Astrocyte (in vitro differentiated cells and primary cell): ENCODE data around the gene ZNF770. TPM values are rescaled to one million over a fixed set of nuclear protein-coding genes. Genes with fewer than 3 reads are reported as not detected.

Experiments used
- DNase-seq: peaks from one replicate; pipeline ENCODE4 v3.0.0-alpha.2; 2010; ENCODE audit warnings: low read depth
- FAIRE-seq: peaks from 2 replicates; lab custom pipeline; 2011; peaks lifted over from hg19 to GRCh38; lab: Jason Lieb, UNC
- H2AFZ ChIP-seq: 2 replicates; pipeline ENCODE4 v1.6.0; 2012; ENCODE audit warnings: low read depth, low read length, inconsistent platforms
- H3K27ac ChIP-seq: 2 replicates; pipeline ENCODE4 v1.5.1; 2011; ENCODE audit warnings: low read depth, low read length, inconsistent platforms
- H3K27me3 ChIP-seq: 2 replicates; pipeline ENCODE4 v1.6.0; 2011; ENCODE audit warnings: low read length, inconsistent platforms; ENCODE audit not compliant: insufficient read depth
- H3K36me3 ChIP-seq: 2 replicates; pipeline ENCODE4 v1.5.1; 2011; ENCODE audit warnings: low read length, inconsistent platforms; ENCODE audit not compliant: insufficient read depth
- H3K4me1 ChIP-seq: 2 replicates; pipeline ENCODE4 v1.5.1; 2011; ENCODE audit warnings: low read length, inconsistent platforms; ENCODE audit not compliant: insufficient read depth
- H3K4me2 ChIP-seq: 2 replicates; pipeline ENCODE4 v1.6.0; 2012; ENCODE audit warnings: low read length, inconsistent platforms
- H3K4me3 ChIP-seq: 2 replicates; pipeline ENCODE4 v1.5.1; 2011; ENCODE audit warnings: low read depth, mild to moderate bottlenecking, low read length, inconsistent platforms; ENCODE audit not compliant: insufficient read depth
- H3K79me2 ChIP-seq: 2 replicates; pipeline ENCODE4 v1.6.0; 2012; ENCODE audit warnings: mild to moderate bottlenecking, low read length, inconsistent platforms; ENCODE audit not compliant: insufficient read depth
- H3K9ac ChIP-seq: 2 replicates; pipeline ENCODE4 v1.6.0; 2012; ENCODE audit warnings: mild to moderate bottlenecking, low read length, inconsistent platforms
- H3K9me3 ChIP-seq: 2 replicates; pipeline ENCODE4 v1.5.1; 2012; ENCODE audit warnings: low read depth, mild to moderate bottlenecking, low read length, inconsistent platforms; ENCODE audit not compliant: insufficient read depth
- H4K20me1 ChIP-seq: 2 replicates; pipeline ENCODE4 v1.6.0; 2012; ENCODE audit warnings: low read length, inconsistent platforms; ENCODE audit not compliant: insufficient read depth
- H3K27ac Mint-ChIP-seq: one replicate; pipeline ENCODE4 v1.8.0; 2021; ENCODE audit warnings: mild to moderate bottlenecking, mixed read lengths; ENCODE audit not compliant: unreplicated experiment
- H3K27me3 Mint-ChIP-seq: one replicate; pipeline ENCODE4 v1.8.0; 2021; ENCODE audit warnings: low read depth, mixed read lengths; ENCODE audit not compliant: unreplicated experiment
- H3K36me3 Mint-ChIP-seq: one replicate; pipeline ENCODE4 v1.8.0; 2021; ENCODE audit warnings: low read depth, mixed read lengths; ENCODE audit not compliant: unreplicated experiment
- H3K4me1 Mint-ChIP-seq: one replicate; pipeline ENCODE4 v1.8.0; 2021; ENCODE audit warnings: low read depth, mixed read lengths; ENCODE audit not compliant: unreplicated experiment
- H3K4me3 Mint-ChIP-seq: one replicate; pipeline ENCODE4 v1.8.0; 2021; ENCODE audit warnings: mild to moderate bottlenecking, moderate library complexity, mixed read lengths; ENCODE audit not compliant: unreplicated experiment
- H3K9me3 Mint-ChIP-seq: one replicate; pipeline ENCODE4 v1.8.0; 2021; ENCODE audit warnings: mild to moderate bottlenecking, mixed read lengths; ENCODE audit not compliant: unreplicated experiment
- CTCF ChIP-seq: IDR thresholded peaks from 2 replicates; pipeline ENCODE4 v1.5.1; 2011; ENCODE audit warnings: low read depth, mild to moderate bottlenecking, inconsistent platforms, low read length, moderate library complexity; ENCODE audit not compliant: insufficient read depth
- EZH2 ChIP-seq: IDR thresholded peaks from 2 replicates; pipeline ENCODE4 v1.6.1; 2012; ENCODE audit warnings: mild to moderate bottlenecking, low read length, inconsistent platforms; ENCODE audit not compliant: insufficient read depth
- total RNA-seq: library from RNA; stranded (reverse); gene quantifications from 2 replicates; pipeline ENCODE4 v1.2.1, GENCODE V29; 2021

The ZNF770 gene
- total RNA-seq, 1 donor from 2014 or later, result 43.3 TPM

GRCh38 chr15:34993412-34993811, 5.3 kb upstream of the ZNF770 start:
- DNase-seq (no peak), FAIRE-seq (no peak)
- Mint-ChIP-seq H3K27ac (no peak overlapping the region), H3K4me3 (no peak overlapping the region), H3K4me1 (no peaks in the 10 kb centered on the region), H3K36me3 (no peaks in the 10 kb centered on the region), H3K27me3 (no peaks in the 10 kb centered on the region), H3K9me3 (no peaks in the 10 kb centered on the region)
- Histone ChIP-seq H3K79me2 (no peaks in the 10 kb centered on the region), H3K27ac (no peak overlapping the region), H3K27me3 (no peaks in the 10 kb centered on the region), H3K9ac (no peak overlapping the region), H3K4me3 (no peak overlapping the region), H3K4me1 (no peaks in the 10 kb centered on the region), H4K20me1 (no peaks in the 10 kb centered on the region), H2AFZ (no peak overlapping the region), H3K9me3 (no peaks in the 10 kb centered on the region), H3K36me3 (no peaks in the 10 kb centered on the region), H3K4me2 (no peak overlapping the region)
- no peak for TF ChIP-seq CTCF
- TF ChIP-seq EZH2, result no peak

DNA sequence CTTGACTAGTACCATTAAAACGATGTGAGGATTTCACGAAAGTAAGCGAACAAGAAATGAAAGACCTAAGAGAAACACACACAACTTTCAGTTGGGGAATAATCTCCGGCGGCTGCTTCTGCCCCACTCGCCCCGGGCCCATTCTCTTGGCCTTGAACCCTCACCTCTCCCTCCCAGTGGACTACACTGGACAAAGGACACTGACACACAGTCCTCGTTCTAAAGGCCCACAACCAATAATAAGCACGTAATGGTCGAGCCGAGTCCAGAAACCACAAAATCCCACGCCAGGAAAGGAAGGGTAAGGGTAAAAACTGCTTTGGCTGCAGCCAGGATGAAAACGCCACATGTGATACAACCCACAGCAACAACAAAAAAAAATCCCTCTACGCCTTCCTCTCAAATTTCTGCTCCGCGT, 469 bp downstream of the ZNF770 start:
- no peaks in the 10 kb centered on the region for H3K9me3 ChIP-seq
- H3K27me3 ChIP-seq, result no peaks in the 10 kb centered on the region
- peaks cover 54% of the 10 kb centered on the region for H3K79me2 ChIP-seq
- Mint-ChIP-seq H3K27me3 (no peaks in the 10 kb centered on the region), H3K4me3 (peak overlapping the region; percentile 99), H3K27ac (peak overlapping the region; percentile 97), H3K36me3 (no peaks in the 10 kb centered on the region), H3K4me1 (peaks cover 14% of the 10 kb centered on the region), H3K9me3 (no peaks in the 10 kb centered on the region)
- H3K4me2 ChIP-seq, result peak overlapping the region; percentile 94
- no peak for FAIRE-seq
- H3K36me3 ChIP-seq, result peaks cover 9% of the 10 kb centered on the region
- H3K4me3 ChIP-seq, result peak overlapping the region; percentile 91
- H2AFZ ChIP-seq, result peak overlapping the region; percentile 100
- peaks cover 22% of the 10 kb centered on the region for H4K20me1 ChIP-seq
- peak; percentile 57 for DNase-seq
- H3K9ac ChIP-seq, result peak overlapping the region; percentile 98
- TF ChIP-seq EZH2, result no peak
- no peak for TF ChIP-seq CTCF
- H3K4me1 ChIP-seq, result peaks cover 17% of the 10 kb centered on the region
- H3K27ac ChIP-seq, result peak overlapping the region; percentile 98

- no peaks in the 10 kb centered on the region for H3K36me3 Mint-ChIP-seq
- no peak for TF ChIP-seq CTCF
- H3K27me3 Mint-ChIP-seq, result no peaks in the 10 kb centered on the region
- H3K9me3 Mint-ChIP-seq, result no peaks in the 10 kb centered on the region
- Histone ChIP-seq H2AFZ (no peak overlapping the region), H3K4me1 (peaks cover 17% of the 10 kb centered on the region), H3K9ac (peak overlapping the region; percentile 98), H3K4me2 (peak overlapping the region; percentile 94), H3K36me3 (peaks cover 16% of the 10 kb centered on the region), H3K79me2 (peaks cover 54% of the 10 kb centered on the region), H3K27ac (peak overlapping the region; percentile 98), H4K20me1 (peaks cover 22% of the 10 kb centered on the region), H3K4me3 (peak overlapping the region; percentile 91), H3K9me3 (no peaks in the 10 kb centered on the region), H3K27me3 (no peaks in the 10 kb centered on the region)
- H3K4me3 Mint-ChIP-seq, result peak overlapping the region; percentile 99
- DNase-seq (no peak), FAIRE-seq (no peak)
- H3K4me1 Mint-ChIP-seq, result peaks cover 14% of the 10 kb centered on the region
- peak overlapping the region; percentile 97 for H3K27ac Mint-ChIP-seq
Observed at GRCh38 chr15:34986771-34987480, 1.2 kb downstream of the ZNF770 start.
